ENCODE results near the gene PTGFRN. TPM values are rescaled to one million over a fixed set of nuclear protein-coding genes. Genes with fewer than 3 reads are reported as not detected.

The PTGFRN gene
- total and polyA plus RNA-seq, 2 of the 4 experiments (the other 2 are of a cell fraction): 0.90 to 1.1 TPM

DNA sequence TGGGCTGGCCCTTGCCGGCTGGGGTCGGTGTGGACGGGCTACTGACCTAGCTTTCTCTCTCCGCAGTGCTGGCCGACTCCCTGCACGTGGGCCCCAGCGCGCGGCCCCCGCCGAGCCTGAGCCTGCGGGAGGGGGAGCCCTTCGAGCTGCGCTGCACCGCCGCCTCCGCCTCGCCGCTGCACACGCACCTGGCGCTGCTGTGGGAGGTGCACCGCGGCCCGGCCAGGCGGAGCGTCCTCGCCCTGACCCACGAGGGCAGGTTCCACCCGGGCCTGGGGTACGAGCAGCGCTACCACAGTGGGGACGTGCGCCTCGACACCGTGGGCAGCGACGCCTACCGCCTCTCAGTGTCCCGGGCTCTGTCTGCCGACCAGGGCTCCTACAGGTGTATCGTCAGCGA, 34.9 kb downstream of the PTGFRN start:
- Histone ChIP-seq H2BK120ac (ENCODE audit: low read depth, low read length) (no peak overlapping the region), H2BK5ac (ENCODE audit: low read depth, low read length, poor library complexity, severe bottlenecking) (no peak overlapping the region), H3K56ac (ENCODE audit: extremely low read depth, insufficient read depth, low read length) (no peak overlapping the region), H3K9me1 (ENCODE audit: insufficient read depth, low read length) (no peaks in the 10 kb centered on the region), H3K9ac (ENCODE audit: low read depth, low read length) (no peak overlapping the region), H3K27ac (ENCODE audit: insufficient read depth, low read length) (no peak overlapping the region), H3K36me3 (ENCODE audit: control insufficient read depth, insufficient read depth, low read length) (no peaks in the 10 kb centered on the region), H3K23ac (ENCODE audit: low read depth, low read length) (no peak overlapping the region), H3K4ac (ENCODE audit: low read depth, low read length) (no peak overlapping the region), H3K4me2 (ENCODE audit: low read depth, low read length) (no peak overlapping the region), H4K20me1 (ENCODE audit: insufficient read depth, low read length) (no peaks in the 10 kb centered on the region), H3K14ac (replicated peaks; ENCODE audit: low read depth, low read length) (no peak overlapping the region), H4K5ac (ENCODE audit: low read depth, low read length) (no peak overlapping the region), H3K18ac (ENCODE audit: low read depth, low read length) (no peak overlapping the region), H4K8ac (ENCODE audit: low read depth in 2 of 2, low read length in 2 of 2) (no peak overlapping the region), H3K9me3 (ENCODE audit: control insufficient read depth, insufficient read depth, low read length) (no peaks in the 10 kb centered on the region), H2BK15ac (ENCODE audit: low read depth, low read length) (no peak overlapping the region), H2AK5ac (ENCODE audit: low read depth, low read length) (no peak overlapping the region), H3K4me1 (ENCODE audit: control insufficient read depth, insufficient read depth, low read length) (no peaks in the 10 kb centered on the region), H3K27me3 (ENCODE audit: control insufficient read depth, insufficient read depth, low read length) (peaks cover 4% of the 10 kb centered on the region; the same call in 1 of the 2 replicates), H2BK20ac (ENCODE audit: low read depth, low read length) (no peak overlapping the region), H3K79me1 (ENCODE audit: low read depth in 1 of 2, low read length in 2 of 2) (no peaks in the 10 kb centered on the region), H4K91ac (ENCODE audit: insufficient read depth, low read depth, low read length) (no peak overlapping the region), H3K4me3 (ENCODE audit: insufficient read depth, low read depth, low read length) (no peak overlapping the region), H2AK9ac (replicated peaks; ENCODE audit: low read depth, low read length, poor library complexity) (no peak overlapping the region), H2AFZ (replicated peaks; ENCODE audit: low read length, poor library complexity) (no peak overlapping the region)
- dilution Hi-C loops (cut with HindIII; ENCODE audit: low sequenced_read_pairs, unreplicated experiment): no loop called here
- POLR2A ChIA-PET (ENCODE audit: unreplicated experiment): no interaction called here
- in situ Hi-C loops (cut with MboI; ENCODE audit: low sequenced_read_pairs): no loop called here
- 89% methylated on average over 28 of the region's 42 CpGs; no CpG with 5 or more reads in 1 of the 2 experiments for WGBS, 2 experiments (ENCODE audit: extremely low coverage in 2 of 2, insufficient read length in 1 of 2)
- CTCF ChIA-PET: no interaction called here
- TF ChIP-seq MAZ (IDR thresholded peaks at IDR 0.05; ENCODE audit: borderline replicate concordance, low read depth, low read length) (no peak), MAFK (IDR thresholded peaks at IDR 0.05; ENCODE audit: low read depth, low read length) (no peak), RFX5 (IDR thresholded peaks at IDR 0.05; ENCODE audit: low read depth, low read length) (no peak), ELK1 (IDR thresholded peaks at IDR 0.05; ENCODE audit: borderline replicate concordance, low read depth, low read length) (no peak), MXI1 (IDR thresholded peaks at IDR 0.05; ENCODE audit: borderline replicate concordance, low read depth, low read length) (no peak), BHLHE40 (IDR thresholded peaks at IDR 0.05; ENCODE audit: low read depth, low read length) (no peak)
- intact Hi-C loops (cut with micrococcal nuclease): no loop called here
- DNase-seq (no peak), ATAC-seq (ENCODE audit: low read depth) (no peak)
- BruUV-seq (replicated peaks): no TSS peak
